GM19463 (cell line): ENCODE data around the gene MARK4.

Source experiments
- ATAC-seq: cut with Tn5 transposase; IDR thresholded peaks from one replicate; pipeline ENCODE4 v1.9.1; 2021; ENCODE audit warnings: mild to moderate bottlenecking, moderate library complexity; ENCODE audit not compliant: unreplicated experiment

MARK4 gene

DNA sequence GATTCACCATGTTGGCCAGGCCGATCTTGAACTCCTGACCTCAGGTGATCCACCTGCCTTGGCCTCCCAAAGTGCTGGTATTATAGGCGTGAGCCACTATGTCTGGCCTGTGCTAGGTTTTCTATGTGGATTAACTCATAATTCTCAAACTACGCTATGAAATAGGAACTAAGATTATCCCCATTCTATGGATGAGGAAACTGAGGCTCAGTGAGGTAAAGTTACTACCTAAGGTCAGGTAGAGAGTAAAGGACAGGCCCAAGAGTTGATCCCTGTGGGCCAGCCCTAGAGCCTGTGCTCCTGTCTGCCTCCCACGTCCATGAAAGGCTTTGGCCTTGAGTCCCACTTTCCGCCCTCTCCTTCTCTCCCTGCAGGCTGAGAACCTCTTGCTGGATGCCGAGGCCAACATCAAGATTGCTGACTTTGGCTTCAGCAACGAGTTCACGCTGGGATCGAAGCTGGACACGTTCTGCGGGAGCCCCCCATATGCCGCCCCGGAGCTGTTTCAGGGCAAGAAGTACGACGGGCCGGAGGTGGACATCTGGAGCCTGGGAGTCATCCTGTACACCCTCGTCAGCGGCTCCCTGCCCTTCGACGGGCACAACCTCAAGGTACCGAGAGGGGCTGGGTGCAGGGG is 20.1 kb downstream of the MARK4 start:
- no peak for ATAC-seq

DNA sequence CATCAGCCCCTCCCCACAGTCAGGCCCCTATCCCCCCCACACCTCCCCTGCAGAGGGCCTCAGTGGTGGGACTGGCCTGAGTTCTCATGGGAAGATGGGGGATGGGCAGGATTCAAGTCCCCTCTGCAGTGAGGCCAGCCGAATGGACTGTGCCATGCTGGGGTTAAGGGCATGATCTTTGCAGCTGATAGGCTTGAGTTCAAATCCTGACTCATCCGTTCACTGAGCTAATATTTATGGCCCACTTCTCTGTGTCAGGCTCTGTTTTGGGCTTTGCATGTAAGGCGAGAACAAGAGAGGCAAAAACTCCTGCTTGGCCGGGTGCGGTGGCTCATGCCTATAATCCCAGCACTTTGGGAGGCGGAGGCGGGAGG is 20.7 kb downstream of the MARK4 start:
- no peak for ATAC-seq

DNA sequence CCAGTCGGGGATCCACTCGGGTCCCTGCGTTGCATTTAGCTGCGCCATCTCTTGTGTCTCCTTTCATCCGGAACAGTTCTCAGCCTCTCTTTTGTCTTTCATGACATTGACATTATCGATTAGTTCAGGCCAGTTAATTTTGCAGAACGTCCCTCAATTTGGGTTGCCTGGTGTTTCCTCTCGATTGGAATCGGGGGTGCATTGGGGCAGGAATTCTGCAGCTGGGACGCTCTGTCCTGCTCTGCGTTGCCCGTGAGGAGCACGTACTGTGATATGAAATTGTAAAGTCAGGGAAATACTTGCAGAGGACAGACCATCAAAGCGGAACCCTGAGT is 22.4 kb downstream of the MARK4 start:
- ATAC-seq, result no peak

DNA sequence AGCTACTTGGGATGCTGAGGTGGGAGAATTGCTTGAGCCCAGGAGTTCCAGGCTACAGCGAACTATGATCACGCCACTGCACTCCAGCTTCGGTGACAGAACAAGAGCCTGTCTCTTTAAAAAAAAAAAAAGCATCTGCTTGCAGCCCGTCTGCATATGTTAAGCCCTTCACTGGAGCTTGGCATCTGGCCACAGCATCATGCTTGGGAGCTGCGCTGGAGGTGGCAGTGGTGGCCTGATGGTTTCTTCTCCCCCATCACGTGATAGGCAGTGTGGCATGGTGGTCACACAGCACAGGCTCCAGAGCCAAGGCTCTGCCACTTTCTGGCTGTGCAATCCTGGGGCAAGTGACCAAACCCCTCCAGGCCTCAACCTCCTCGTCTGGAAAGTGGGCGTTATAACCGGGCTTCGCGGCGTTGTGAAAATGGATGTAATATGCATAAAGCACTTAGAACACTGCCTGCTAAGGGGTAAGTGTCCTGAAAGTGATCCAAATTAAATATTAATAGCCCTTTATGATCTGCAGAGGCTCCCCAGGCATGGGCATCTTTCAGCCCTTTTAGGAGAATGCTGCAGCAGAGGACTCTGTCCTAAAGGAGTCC is 24.4 kb downstream of the MARK4 start:
- ATAC-seq, result no peak

DNA sequence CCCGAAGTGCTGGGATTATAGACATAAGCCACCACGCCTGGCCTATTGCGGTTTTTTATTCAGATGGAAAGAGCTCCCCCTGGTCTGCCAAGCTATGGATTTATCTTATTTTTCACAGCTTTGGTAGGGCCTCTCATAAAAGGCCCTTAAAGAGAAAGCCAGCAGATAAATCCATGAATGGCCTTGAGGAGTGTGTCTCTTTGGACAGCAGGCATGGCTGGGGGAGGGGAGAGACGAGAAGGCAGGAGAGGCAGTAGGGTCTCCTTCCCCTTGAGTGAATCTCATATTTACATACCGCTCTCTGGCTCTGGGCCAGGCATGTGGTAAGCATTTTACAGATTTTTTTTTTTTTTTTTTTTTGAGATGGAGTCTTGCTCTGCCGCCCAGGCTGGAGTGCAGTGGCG is 25.2 kb downstream of the MARK4 start:
- ATAC-seq, result no peak

DNA sequence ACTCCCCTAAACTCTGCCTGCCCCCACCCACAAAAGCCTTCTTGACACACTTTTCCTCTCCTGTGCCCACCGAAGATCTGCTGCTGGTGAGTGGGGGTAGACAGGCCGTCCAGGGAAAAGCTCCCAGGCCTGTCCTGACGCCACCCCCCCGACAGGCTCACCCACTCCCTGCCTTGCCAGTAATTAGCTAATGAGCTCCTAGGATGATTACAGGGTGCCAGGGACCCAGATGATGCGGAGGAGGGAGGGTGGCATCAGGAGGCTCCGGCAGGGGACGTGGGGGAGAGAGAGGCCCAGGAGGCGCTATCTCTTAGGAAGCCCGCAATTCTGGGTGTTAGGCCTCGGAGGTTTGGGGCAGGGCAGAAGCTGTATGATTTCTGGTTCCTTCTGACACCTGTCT is 27.0 kb downstream of the MARK4 start:
- ATAC-seq, result no peak

DNA sequence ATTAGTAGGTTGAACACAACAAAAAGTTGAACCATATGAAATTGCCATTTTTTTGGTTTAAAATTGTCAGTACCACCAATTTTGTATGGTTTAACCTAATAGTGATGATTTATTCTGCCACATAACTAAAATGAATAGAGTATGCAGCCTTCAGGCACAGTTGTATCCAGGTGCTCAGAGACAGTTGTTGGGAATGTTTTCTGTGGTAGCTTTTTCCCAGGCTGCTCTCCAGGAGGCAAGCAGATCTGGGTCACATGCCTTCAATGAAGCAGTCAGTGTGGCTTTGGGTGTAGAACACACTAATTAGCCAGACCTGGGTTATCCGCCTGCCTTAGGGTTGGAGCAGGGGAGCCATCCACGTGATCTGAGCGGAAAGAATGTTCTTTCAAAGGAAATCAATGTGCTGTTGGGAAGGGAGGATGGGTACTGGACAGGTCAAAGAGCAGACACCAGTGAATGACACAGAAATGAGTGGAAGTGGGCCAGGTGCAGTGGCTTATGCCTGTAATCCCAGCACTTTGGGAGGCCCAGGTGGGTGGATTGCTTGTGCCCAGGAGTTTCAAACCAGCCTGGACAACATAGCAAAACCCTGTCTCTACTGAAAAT is 28.6 kb downstream of the MARK4 start:
- ATAC-seq, result no peak

DNA sequence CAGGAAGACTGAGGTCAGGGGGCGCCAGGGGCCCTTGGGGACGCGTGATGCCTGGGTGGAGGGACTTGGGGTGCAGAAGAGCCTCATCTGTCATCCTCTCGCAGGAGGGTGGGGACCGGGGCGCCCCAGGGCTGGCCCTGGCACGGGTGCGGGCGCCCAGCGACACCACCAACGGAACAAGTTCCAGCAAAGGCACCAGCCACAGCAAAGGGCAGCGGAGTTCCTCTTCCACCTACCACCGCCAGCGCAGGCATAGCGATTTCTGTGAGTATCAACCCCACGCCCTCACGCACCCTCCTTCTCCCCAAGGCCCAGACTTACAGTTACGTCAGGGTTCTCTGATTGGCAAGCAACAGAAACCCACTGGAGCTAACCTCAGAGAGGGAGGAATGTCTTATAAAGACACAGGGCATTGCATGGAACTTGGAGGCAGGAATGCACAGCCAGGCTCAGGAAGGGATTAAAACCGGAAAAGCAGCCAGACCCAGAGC is 29.4 kb downstream of the MARK4 start:
- no peak for ATAC-seq

DNA sequence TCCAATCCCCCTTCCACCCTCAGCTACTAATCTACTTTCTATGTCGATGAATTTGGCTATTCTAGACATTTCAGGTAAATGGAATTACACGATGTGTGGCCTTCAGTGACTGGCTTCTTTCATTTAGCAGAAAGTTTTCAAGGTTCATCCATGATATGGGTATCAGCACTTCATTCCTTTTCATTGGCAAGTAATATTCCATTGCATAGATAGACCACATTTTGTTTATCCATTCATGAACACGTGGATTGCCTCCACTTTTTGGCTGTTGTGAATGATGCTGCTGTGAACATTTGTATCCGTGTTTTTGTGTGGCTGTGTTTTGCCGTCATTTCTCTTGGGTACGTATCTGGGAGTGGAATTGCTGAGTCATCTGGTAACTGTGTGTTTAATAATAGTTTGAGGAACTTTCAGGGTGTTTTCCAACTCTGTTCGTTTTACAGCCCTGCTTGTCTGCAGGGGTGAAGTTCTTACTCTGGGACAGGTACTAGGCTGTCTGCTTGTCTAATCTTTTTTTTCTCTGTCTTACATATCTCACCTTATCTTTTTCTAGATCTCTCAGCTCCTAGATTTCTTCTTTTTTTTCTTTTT is 32.5 kb downstream of the MARK4 start:
- no peak for ATAC-seq

DNA sequence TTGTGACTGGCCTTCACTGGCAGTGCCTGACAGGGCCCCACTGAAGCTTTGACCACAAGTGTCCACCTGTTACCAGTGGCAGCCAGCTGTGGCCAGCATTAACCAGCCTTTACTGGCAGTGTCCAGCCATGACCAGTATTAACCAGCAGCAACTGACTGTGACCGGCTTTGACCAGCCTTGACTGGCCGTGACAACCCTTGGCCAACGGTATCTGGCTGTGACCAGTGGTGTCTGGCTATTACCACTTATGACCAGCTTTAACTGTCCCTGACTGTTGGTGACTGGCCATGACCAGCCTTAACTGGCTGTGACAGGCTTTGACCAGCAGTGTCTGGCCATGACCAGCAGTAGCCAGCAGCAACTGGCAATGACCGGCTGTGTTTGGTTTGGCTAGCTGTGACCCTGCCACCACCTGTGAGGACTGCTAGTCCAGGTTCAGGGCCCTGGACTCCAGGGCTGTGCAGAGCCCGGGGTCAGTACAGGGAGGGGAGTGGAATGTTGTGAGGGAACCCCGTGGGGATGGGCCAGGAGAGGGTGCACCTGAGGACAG is 39.4 kb downstream of the MARK4 start:
- no peak for ATAC-seq

DNA sequence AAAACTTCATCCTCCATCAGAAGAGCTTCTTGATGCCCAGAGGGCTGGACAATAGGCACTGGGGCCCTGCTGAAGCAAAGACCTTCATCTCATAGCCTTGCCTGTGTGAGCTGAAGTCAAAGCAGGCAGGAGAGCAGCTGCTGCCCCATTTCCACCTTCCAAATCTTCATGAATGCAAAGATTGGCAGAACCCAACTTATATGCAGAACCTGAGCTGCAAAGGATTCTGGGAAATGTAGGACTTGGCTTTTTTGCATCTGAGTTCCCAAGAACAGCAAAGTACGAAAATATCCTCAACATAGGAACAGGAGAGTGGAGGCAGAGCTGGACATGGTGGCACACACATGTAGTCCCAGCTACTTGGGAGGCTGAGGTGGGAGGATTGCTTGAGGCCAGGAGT is 40.8 kb downstream of the MARK4 start:
- no peak for ATAC-seq

DNA sequence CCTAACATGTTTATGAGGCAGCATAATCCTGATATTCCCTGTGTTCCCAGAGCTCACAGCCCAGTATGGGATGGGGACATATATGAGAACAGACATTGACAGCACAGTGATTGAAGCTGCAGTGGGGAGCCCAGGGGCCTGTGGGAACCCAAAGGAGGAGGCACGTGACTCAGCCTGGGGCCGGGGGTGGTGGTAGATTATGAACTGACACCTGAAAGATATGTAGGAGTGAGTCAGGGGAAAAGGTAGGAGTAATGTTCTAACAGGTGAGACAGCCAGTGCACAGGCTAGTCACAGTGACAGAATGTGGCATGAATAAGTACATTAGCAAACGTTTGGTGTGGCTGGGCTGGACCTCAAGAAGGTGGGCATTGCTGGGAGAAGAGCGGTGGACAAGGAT is 42.6 kb downstream of the MARK4 start:
- ATAC-seq, result no peak

DNA sequence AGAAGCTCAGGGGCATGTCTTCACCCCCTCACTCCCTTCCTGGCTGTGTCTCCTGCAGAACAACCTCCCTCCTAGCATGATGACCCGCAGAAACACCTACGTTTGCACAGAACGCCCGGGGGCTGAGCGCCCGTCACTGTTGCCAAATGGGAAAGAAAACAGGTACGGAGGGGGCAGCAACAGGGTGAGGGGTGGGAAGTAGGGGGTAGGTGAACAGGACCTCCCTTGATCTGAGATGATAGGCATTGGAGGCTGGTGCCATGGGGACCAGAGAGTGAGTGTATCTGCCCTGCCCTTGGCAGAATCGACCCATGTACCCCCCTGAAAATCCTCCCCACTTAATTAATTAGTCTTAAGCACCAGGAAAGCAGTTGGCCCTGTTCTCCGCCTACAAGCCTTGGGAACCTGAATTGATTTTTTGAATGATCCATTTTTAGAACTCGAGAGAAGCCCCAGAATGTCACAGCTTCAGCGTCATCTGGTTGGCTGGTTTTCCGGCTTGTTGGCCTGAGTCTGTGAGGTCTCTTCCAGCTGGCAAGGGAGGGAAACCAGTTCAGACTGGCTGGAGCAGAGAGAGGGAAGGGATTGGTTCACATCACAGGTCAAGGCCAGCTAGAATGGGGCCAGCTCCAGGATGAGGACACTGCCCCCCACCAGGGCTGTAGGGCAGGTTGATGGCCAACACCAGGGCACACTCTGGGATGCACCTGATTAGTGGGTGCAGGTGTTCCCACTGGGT is 43.4 kb downstream of the MARK4 start:
- ATAC-seq, result no peak

DNA sequence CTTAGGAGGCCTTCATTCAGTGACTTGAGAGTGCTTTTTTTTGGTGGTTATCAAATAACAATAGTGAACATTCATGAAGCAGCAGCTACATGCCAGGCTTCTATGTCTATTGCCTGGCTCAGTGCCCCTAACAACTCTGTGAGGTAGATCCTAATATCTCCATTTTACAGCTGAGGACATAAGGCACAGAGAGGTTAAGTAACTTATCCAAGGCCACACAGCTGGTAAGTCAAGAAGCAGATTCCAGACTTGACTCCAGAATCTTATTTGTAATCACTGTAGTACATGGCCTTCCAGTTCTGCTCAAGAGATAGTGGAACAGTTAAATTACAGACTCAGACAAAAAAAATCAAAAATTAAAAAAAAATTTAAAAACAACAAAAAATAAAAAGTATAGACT is 44.8 kb downstream of the MARK4 start:
- ATAC-seq, result no peak

DNA sequence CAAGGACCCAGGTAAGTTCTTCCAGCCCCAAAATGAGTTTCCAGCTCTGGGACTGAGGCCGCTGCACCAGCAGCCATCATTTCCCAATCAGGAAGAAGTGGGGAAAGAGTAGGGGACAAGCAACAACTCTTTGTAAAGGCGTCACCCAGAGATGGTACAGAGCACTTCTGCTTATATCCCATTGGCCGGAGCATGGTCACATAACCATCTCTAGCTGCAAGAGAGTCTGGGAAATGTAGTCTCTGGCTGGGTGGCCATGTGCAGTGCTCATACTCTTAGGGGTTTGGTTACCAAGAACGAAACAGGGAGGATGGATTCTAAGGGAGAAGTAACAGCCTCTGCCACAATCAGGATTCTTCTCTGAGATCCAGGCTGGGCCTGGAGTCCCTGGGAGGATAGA is 45.3 kb downstream of the MARK4 start:
- ATAC-seq, result no peak

DNA sequence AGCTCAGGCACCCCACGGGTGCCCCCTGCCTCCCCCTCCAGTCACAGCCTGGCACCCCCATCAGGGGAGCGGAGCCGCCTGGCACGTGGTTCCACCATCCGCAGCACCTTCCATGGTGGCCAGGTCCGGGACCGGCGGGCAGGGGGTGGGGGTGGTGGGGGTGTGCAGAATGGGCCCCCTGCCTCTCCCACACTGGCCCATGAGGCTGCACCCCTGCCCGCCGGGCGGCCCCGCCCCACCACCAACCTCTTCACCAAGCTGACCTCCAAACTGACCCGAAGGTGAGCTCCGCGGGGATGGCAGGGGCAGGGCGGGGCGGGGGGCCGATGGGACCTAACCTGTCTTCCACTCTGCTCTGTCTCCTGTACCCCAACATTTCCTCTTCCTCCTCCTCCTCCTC is 46.6 kb downstream of the MARK4 start:
- no peak for ATAC-seq

DNA sequence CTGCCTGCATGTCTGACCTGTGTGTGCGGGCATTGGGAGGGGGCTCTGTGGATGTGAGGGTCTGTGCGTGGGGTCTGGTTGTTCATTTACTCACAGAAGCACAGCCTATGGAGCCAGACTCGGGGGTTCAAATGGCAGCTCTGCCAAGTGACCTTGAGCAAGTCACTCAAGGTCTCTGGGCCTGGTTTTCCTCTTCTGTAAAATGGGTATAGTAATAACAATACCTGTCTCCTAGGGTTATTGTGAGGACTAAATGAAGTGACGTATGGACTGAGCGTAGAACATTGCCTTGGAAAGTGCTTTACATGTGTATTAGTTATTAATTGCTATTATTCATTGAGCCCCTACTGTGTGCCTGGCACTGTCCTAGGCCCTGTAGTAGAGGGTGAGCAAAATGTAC is 47.2 kb downstream of the MARK4 start:
- no peak for ATAC-seq

DNA sequence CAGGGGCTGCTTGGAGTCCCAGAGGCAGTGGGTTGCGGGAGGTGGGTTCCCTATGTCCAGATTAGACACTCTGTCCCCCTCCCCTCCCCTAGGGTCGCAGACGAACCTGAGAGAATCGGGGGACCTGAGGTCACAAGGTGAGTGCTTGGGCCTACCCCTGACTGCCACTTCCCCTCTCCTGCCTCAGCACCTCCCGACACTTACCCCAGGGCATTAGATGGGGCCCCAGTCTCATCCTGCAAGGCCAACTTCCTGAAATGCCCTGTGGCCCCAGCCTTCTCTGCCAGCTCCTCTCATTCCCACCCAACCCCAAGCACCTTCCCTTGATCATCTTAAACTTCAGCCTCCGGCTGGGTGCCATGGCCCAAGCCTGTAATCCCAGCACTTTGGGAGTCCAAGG is 48.6 kb downstream of the MARK4 start:
- no peak for ATAC-seq

DNA sequence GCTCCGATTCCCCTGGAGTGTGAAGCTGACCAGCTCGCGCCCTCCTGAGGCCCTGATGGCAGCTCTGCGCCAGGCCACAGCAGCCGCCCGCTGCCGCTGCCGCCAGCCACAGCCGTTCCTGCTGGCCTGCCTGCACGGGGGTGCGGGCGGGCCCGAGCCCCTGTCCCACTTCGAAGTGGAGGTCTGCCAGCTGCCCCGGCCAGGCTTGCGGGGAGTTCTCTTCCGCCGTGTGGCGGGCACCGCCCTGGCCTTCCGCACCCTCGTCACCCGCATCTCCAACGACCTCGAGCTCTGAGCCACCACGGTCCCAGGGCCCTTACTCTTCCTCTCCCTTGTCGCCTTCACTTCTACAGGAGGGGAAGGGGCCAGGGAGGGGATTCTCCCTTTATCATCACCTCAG is 51.3 kb downstream of the MARK4 start:
- ATAC-seq, result no peak

DNA sequence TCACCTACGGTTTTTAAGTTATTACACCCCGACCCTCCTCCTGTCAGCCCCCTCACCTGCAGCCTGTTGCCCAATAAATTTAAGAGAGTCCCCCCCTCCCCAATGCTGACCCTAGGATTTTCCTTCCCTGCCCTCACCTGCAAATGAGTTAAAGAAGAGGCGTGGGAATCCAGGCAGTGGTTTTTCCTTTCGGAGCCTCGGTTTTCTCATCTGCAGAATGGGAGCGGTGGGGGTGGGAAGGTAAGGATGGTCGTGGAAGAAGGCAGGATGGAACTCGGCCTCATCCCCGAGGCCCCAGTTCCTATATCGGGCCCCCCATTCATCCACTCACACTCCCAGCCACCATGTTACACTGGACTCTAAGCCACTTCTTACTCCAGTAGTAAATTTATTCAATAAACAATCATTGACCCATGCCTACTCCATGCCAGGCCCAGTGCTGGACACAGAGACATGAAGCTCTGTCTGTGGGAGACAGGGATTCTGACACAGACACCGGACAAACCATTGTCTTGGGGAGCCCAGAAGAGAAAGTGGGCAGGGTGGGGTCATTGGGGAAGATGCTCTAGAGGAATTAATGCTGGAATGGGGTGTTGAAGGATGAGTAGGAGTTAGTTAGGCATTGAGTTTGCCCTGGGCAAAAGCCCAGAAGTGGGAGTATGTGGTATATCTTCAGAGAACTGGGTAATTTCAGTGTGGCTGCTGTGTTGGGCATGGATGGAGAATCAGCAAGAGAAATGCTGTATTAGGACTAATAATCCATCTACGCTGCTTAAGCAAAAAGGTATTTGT is 52.4 kb downstream of the MARK4 start:
- ATAC-seq, result no peak
